Kidney capillary endothelial cell (primary cell): ENCODE results near the gene EFNB2.

Source experiments
- DNase-seq: peaks from one replicate; pipeline ENCODE4 v3.0.0-alpha.2; 2018; ENCODE audit warnings: low spot score

The EFNB2 gene

GRCh38 chr13:106500445-106500844 is 35.0 kb downstream of the EFNB2 start:
- no peak for DNase-seq

- no peak for DNase-seq
Observed at GRCh38 chr13:106499896-106500295, 35.6 kb downstream of the EFNB2 start.

DNA sequence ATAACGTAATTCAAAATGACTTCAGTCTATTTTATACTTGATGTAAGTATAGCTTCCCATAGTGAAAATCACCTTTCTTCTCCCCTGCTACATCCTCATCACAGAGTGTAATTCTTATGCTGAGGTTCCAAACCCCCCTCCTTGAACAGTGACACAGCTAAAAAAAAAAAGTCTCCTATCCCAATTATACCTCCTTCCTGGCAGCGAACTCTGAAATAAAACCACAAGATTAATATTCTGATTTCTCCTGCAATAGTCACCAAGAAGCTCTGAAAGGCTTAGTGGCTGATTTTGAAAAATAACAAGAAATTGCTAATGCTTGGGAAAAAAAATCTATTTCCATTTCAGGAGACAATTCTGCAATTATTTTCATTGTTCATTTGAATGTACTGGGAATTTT is 36.3 kb downstream of the EFNB2 start:
- DNase-seq = no peak

GRCh38 chr13:106498571-106498970 is 36.9 kb downstream of the EFNB2 start:
- DNase-seq = no peak

DNA sequence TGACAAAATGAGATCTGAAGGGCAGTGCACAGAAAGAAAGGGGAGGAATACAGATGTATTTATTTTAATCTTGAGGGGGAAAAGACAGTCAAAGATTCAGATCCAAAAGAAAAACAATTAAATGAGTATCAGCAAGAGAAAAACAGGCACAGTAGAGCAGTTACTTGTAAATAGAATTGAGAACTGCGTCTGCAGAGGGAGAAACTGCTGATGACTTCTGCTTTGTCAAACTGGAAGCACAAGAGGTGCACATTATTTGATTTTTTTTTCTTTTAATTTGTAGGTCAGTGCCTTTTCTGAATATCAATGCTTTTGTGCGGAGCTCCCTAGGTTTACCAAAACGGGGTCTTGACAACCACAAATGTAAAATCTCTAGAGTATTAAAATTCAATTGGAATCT is 37.3 kb downstream of the EFNB2 start:
- DNase-seq = no peak

- DNase-seq = no peak
Observed at GRCh38 chr13:106497079-106497478, 38.4 kb downstream of the EFNB2 start.

GRCh38 chr13:106496072-106496997 is 39.1 kb downstream of the EFNB2 start:
- peak; percentile 70 for DNase-seq

- no peak for DNase-seq
Observed at GRCh38 chr13:106494936-106495335, 40.5 kb downstream of the EFNB2 start.

DNA sequence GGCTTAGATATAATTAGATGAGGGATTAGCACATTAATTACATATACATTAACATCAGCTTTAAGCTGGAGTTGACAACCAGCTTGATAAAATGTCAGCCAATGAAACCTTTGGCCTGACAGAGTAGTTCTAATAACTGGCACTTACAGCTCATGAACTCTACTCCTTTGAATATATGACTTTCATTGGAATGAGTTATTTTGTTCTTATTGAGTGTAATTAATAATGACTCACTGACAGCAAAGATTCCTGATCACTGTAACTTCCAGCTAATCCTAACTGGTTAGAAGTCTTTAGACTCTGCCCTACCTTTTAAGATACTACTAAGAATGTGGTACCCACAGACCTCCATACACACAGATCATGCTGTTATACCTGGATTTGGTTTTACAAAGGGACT is 41.0 kb downstream of the EFNB2 start:
- no peak for DNase-seq

DNA sequence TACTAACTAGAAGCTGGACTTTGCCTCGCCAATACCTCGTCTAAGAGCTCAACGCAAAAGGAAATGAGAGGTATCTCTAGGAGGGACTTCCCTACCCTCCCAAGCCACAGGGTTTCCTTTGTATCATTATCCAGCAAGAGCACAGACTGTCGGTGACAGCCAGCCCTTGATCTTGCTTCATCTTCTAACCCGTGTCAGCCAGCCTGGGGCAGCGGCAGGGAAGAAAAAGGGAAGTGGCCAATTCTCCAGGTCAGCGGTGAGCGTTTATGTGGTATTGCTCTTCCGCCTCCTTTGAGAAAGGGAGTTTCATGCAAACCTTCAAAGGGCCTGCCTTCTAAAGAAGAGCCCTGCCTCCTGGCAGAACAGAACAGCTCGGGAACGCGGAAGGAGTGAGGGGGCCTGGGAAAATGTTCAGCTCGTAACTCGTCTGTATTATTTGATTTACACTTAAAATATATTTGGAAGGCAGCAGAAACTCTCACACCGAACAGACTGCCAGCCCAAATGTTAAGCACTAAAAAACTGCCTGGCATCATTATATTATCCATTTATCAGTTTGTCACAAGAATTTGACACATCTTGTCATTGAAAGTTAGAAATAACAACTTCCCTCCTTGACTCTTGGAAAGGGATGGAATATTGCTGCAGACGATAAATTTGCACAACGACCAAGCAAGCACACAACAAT is 41.8 kb downstream of the EFNB2 start:
- no peak for DNase-seq

DNA sequence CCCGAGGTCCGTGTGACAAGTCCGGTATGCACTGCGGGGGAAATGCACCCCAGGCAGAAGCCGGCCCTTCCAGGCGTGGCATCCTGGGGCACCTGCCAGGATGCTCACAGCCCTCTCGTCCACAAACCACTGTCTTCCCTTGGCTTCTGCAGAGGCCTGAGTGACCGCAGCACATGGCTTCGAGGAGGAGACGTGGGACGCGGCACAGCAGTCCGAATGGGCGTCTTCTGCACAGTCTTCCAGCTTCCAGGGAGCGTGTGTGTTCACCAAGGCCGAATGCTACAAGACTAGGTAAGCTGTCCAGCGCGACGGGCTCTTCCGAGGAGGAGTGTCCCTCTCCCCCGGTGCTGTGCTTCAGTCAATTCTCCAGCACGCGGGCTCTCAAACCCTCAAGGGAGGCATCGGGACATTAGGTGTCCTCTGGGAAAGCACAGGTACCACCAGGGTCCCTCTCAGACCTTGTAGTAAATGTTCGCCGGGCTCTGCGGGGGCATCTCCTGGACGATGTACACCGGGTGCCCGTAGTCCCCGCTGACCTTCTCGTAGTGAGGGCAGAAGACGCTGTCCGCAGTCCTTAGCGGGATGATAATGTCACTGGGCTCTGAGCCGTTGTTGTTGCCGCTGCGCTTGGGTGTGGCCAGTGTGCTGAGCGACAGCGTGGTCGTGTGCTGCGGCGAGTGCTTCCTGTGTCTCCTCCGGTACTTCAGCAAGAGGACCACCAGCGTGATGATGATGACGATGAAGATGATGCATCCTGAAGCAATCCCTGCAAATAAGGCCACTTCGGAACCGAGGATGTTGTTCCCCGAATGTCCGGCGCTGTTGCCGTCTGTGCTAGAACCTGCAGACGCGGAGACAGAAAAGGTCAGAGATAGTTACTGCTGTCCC is 42.6 kb downstream of the EFNB2 start:
- no peak for DNase-seq

DNA sequence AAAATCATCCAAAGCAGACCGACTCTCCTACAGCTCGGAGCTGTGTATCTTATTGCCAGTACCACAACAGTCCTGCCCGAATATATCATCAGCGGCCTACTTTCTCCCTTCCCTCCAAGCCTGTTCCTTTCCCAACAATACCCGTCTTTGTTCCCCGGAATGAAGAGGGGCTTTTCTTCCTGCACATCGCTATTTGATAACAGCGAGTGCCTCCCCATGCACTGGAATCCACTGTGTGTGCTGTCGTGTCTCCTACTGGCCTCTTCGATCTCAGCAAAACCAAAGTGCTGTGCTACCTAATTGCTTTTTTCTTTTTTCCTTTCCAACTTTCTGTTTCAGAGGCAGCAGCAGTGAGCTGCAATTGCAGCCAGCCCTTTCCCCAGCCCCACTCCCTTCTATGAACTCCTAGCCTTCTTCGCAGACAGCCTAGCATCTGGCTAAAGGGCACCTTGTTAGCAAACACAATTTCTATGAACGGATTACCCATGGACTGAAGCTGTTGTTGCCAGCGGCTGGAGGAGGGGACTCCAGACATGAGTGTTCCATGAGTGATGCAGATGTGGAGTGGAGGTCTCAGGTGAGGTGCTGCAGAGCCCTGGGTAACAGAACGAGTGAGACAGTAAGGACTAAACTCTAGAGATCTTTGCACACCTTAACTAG is 43.4 kb downstream of the EFNB2 start:
- DNase-seq = no peak

DNA sequence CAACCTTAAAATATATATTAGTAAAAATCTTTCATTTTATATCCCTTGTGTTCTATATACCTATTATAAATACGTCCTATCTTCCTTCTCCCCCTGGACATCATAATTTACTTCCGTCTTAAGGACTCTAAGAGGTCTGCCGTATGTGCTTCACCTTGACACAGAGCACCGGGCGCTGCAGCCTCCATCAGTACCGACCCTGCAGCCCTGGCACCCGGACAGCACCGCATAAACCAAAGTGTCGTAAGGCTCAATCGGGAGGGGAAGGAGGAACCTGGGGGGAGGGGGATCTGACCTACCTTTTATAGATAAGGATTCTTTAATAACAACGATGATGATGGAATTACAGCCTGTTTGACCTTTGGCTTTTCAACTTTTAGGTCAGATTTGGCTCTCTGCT is 44.0 kb downstream of the EFNB2 start:
- DNase-seq = no peak

- peak; percentile 74 for DNase-seq
Observed at GRCh38 chr13:106490569-106491321, 44.7 kb downstream of the EFNB2 start.

DNA sequence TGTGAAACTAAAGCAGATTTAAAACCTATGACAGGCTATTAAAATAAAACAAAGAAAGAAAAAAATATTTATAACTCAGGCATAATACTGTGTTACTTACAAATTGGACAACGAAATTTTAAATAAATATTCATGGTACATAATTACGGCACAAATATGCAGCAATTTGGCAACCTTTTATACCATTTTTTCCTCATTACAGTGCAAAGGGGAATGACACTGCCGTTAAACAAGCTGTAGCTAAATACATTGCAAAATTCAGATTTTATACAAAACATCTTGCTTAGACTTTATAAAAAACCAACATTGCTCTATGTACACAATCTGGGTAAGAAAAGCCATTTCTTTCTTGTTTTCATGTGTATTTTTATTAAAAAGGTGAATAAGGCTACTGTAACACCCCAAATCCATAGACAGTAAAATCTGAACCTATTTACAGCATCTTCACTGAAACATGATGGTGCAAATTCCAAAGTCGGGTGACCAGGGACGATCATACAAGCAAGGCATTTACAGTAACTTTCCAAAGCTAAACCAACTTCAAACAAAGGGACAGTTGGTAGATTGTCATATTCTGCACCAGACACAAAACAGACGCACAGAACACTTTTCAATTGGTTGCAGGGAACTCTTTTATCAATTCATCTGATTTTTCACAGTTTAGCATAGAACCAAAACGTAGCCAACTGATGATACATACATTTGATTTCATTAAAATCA is 45.5 kb downstream of the EFNB2 start:
- DNase-seq = no peak

GRCh38 chr13:106488686-106489085 is 46.8 kb downstream of the EFNB2 start:
- DNase-seq = no peak

- no peak for DNase-seq
Observed at GRCh38 chr13:106488076-106488475, 47.4 kb downstream of the EFNB2 start.

DNA sequence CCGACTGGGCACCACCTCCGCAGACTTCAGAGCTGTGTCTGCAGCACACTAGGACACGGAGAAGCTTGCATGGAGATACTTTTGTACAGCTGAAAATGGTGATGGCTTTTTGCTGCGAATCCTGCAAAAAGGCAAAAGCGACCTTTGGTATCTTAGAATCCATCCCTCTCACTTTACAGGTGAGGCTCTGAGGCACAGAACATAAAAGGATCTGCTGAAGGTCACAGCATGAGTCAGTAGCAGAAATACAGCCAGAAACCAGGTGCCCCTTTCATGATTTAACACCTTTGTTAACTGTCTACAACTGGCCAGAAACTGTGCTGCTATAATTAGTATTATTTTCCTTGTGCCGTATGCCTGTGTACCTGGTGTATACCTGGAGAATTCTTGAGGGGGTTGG is 48.3 kb downstream of the EFNB2 start:
- DNase-seq = no peak

DNA sequence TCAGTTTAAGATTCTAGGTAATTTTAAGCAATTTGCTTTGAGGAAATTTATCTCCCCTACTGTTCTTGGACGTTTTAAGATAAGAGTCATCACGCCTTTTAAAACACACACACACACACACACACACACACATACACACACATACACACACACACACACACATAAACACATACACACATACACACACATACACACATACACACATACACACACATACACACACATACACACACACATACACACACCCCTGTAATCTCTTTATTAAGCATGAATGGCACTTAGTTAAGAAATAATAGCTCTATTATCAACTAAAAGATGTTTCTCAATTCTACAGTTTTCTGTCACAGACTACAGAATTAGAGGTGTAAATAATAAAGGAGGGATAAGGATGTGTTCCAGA is 49.2 kb downstream of the EFNB2 start:
- DNase-seq = no peak

DNA sequence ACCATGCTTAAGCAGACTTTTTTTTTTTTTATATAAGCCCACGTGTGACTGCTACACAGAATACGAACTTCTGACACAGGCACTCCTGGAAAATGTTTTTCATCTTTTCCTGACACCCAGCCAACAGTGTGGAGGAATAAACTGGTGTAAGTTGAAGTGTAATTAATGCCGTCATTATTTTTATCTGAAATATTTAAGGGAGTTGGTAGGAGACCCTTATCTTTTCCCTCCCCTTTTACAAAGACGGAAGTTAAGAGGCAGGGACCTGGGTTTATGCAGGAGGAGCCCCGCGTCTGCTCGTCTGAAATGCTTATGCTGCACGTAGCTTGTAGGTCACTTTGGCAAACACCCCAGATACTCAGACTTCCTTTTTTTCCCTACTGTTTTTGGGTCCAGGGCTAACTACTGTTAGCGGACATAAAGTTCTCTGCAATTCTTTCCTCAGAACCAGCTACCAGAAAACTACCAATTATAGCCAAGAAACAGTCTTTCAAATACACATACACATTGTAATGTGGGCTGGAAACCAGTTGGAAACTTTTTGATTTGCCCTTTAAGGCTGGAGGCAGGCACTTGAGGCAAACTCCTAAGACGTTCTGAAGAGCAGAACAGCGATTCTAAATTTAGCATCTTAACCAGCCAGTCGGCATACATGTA is 50.8 kb downstream of the EFNB2 start:
- no peak for DNase-seq
